Activated CD4-positive, alpha-beta T cell treated with anti-CD3 and anti-CD28 coated beads for 48 hours (primary cell): Measurements from ENCODE around the gene EEFSEC.

ENCODE experiments used
- DNase-seq: peaks from one replicate; pipeline ENCODE4 v3.0.0-alpha.2; 2020

The EEFSEC gene

DNA sequence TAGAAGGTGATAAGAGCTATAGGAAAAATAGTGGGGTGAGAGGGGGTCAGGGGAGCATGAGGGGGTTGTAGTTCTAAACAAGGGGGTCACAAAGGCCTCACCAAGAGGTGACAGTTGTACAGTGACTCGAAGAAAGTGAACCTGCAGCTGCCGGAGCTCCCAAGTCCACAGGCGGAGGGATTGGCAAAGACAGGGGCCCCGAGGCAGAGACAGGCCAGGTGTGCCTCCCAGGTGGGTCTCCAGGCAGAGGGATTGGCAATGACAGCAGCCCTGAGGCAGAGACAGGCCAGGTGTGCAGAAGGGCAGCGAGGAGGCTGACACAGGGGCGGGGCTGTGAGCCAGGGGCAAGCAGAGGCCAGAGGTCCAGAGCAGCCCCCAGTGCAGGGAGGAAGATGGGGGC, 249.7 kb downstream of the EEFSEC start:
- no peak for DNase-seq

DNA sequence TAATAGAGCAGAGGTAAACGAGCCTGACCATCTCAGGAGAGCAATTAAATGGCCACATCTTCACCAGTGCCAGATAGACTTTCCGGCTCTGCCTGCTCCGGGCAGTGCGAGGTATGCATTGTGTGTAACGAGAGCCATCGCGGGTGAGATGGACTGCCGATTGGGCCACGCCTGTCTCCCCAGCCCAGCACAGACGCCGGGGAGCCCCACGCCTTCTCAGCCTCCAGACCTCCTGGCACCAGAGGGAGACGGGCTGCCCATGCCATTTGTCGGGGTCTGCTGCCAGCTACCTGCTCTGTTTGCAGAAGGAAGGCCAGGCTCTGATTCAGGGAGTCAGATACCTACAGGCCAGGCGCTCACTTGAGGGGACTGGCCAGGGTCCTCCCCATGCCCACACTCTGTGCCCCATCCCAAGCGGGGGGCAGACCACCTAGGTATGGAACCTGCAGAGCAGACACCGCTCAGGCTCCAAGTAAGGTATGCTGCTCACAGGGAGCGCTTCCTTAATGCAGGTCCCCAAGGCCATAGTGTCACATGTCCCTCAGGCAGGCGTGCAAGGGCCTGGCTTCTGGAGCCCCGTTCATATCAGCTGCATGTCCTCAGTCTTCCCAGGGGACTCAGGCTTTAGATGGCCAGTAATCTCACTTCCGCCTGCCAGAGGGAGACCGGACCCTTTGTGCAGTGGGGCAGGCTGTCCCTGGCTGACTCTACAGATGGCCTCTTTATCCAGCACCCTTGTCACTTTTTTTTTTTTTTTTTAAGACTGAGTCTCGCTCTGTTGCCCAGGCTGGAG, 251.2 kb downstream of the EEFSEC start:
- DNase-seq = no peak

DNA sequence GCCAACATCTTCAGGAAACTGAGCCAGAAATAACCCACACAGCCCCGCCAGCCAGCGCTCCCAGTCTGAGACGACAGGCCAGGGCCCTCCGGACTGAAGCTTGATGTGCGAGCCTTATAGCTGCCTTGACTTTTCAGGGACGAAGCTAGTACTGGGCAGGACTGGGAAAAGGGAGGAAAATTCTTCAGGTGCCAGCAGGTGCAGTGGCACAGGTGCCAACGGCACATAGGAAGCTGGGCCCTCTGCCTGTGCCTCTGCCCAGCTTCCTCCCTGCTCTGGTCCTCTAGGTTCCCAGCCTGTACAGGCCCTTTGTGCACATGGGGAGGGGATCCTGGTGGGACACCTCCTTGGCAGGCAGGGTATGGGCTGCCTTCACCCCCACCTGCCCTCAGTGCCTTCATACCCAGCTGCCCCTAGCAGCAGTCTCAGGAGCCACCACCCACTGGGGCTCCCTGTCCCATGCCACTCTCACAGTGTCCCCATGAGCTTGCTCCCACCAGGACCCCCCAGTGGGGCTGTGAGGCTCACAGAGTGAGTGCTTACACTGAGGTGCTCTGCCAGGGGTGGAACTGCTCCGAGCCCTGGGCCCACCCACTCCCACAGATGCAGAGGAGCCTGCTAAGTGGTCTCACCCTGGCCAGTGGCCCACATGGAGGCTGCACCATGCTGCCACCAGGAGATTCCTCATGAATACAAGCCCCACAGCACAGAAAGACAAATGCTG, 252.4 kb downstream of the EEFSEC start:
- no peak for DNase-seq

DNA sequence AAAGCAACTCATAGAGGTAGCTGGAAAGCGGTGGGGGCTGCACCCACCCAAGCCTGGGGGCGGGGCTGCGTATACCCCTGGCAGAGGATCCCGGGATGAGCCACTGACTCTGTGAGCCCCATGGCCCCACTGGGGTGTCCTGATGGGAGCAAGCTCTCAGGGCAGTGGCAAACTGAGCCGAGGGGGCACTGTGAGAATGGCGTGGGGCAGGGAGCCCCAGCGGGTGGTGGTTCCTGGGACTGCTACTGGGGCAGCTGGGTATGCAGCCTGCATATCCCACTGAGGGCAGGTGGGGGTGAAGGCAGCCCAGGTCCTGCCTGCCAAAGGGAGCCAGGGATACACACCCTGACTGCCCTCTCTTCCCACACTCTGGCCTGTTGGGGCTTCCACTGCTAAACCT, 254.0 kb downstream of the EEFSEC start:
- no peak for DNase-seq

DNA sequence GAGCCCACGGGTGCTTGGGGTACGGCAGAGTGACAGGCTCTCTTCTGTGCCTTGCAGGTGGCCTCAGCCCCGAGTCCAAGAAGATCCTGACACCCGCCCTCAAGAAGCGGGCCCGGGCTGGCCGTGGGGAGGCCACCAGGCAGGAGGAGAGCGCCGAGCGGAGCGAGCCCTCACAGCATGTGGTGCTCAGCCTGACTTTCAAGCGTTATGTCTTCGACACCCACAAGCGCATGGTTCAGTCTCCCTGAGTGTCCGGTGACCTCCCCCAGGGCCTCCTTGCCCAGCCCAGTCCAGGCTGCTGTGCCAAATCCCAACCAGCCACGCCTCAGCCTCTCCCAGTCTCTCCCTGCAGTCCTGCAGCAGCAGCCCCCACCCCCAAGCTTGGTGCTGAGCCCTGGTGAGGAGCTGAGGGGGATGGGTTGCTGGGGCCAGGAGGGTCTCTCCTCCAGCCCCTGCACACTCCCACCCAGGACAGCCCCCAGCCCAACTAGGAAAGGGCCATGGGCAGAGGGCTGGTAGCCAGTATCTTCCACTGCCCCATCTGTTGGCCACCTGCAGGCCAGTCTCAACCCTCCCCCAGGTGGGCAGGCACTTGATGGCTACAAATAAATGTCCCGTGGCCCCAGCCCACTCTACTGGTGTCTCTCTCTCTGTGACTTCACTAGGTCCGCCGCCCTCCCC, 254.9 kb downstream of the EEFSEC start:
- no peak for DNase-seq

DNA sequence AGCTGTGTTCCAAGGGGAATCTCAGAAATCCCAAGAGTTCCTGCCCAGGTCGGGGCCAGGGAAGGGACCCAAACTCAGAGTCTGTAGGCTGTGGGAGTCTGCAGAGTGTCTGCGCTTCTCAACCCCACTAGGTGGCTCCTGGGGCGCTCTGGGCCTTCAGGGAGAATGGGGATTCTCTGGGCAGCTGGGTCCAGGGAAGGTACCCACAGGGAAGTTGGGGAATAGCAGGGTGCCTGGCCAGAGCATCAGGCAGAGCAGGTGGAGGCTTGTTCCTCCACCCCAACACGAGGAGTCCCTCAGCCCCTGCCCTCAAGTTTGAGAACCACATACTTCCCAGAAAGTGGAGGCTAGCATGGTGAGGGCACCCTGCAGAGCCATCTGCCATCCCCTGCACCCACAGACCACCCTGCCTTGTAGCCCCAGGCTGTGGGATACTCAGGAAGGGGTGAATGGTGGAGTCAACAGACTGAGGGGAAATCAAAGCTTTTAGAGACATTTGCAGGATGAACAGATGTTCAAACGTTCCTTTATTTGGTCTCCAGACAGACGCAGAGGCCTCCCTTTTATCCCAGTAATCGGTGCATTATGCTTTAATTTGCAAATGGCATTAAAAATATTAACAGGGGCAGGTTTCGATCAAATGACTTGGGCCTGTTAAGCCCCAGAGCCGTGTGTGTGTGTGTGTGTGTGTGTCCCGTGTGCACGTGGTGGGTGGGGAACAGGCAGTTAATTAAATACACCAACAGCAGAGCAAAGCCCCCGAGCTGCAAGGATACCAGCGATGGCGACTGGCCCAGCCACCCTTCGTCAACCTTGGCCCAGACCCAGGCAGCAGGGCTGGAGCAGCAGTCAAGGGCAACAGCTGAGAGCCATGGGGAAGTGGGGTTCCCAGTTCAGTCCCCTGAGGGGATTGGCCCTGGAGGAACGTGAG, 255.7 kb downstream of the EEFSEC start:
- DNase-seq = no peak

DNA sequence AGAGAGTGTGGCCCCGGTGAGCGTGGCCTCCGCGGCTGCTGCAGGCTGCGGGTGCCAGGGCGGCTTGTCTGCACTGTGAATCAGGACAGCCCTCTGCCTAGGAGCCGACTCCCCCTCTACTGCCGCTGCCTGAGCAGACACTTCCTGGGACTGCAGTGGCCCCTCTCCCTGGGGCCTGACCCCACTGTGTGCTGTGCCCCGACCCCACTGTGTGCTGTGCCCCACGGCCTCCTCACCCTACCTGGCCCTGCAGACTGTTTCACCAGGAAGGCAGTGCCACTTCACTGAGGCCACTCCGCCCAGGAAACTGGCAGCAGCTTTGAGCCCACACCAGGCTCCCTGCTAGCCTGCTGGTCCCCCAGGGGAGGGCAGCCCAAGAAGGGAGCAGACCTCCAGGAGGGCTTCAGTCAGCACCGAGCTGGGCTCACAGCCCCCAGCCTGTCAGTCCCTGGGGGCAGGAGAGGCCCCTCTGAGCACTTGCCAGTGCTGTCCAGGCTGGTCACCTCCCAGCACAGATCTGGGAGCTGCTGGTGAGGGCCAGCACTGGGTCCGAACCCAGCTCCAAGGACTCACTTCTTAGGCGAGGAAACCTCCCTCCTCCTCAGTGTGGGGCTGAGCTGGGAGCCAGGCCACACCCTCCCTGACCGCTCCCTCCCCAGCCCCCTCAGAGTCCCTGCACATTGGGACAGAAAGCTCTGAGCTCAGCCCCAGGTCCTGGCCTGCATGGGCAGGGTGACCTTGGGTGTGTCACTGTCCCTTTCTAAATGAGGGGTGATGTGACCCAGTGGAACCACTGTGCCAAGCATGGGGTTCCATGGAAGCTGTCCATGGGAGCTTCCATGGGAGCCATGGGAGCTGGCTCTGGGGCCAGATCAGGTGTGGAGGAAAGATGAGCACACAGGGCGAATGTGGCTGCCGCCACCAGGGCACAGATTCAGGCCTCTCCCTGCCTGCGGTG, 256.6 kb downstream of the EEFSEC start:
- DNase-seq = no peak

DNA sequence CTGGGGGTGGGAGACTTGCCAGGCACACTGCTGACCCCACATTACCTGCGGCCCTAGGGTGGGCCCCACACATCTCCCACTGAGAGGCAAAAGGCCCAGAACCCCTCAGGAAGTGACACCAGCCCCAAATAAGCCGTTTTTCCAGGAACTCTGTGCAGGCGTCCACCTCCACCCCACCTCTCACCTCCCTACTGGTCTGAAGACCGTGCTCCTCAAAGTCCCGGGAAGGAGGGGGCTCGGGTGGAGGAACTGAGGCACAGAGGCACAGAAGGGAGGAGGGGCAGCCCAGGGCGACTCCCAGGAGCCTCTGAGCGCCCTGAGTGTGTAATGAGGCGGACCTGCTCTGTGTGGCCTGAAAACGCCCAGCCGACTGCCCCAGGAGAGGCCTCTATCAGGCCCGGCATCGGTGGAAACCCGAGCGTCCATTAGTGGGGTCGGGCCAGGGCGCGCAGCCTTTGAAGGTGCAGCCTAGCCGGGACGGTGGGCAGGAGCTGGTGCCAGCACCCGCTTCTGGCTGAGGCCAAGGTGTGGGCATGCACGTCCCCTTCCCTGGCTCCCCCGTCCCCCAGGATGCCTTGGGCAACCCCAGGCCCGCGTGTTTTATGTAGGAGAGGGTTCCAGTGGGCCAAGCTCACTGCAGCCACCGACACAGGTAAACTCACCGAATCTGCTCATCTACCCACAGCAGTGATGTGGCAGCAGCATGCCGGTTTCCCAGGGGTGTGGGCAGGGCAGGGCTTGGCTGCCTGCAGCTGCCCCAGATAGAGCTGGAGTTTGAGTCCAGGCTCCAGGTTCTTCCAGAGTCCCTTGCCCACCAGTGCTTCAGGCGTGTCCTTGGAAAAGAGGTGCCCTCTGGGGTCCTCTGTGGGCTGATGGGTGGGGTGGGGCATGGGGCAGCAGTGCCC, 257.6 kb downstream of the EEFSEC start:
- DNase-seq = no peak

DNA sequence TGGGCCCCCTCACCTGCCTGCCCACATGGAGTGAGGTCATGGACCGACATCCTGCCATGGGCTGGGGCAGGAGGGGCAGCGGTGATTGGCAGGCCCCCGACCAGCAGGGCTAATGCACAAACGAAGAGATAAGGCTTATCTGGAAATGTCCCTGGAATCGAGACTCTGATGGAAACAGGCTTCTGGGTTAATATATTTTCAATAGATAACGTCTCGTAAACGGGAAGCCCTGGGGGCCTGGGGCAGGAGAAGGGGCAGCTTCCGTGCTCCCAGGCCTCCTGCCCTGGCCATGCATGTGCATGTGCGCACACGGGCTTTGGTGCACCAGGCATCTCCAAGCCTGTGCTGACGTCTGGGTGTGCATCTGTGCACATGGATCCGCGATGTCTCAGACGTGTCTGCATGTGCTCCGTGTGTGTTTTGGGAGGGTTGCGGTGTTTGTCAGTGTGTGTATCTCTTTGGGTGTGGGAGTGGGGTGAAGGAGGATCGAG, 258.3 kb downstream of the EEFSEC start:
- DNase-seq = no peak

DNA sequence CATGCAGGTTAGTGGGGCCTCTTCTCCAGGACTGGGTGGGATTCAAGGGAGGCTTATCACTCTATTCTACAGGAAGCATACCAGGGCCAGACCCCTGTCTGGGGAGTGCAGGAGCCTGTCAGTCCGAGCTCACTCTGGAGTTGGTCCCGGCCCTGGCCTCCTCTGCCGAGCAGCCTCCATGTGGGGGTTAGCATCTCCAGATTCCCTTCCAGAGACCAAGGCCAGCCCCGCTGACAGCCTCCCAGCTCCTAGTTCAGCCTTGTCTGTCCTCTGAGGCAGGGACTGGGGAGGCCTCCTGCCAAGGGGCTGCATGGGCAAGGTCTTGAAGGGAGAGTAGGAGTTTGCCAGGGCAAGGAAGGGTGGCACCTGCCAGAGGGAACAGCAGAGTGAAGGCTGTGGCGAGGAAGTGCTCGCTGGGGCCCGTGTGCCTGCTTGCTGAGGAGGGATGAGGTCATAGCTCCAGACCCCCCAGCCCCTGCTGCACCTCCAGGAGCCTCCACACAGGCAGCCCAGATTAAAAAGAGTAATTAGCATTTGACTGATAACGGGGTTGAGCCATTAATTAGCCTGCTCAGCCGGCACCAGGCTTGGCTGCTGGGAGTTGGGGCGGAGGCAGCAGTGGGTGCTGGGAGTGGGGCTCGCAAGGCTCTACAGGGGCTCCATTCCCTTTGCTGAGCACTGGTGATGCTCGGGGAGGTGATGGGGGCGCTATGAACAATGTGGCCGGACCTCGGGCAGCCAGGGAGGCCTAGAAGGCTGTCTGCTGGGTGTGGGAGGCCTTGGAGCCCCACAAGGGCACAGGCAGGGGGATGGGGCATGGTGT, 259.1 kb downstream of the EEFSEC start:
- no peak for DNase-seq

DNA sequence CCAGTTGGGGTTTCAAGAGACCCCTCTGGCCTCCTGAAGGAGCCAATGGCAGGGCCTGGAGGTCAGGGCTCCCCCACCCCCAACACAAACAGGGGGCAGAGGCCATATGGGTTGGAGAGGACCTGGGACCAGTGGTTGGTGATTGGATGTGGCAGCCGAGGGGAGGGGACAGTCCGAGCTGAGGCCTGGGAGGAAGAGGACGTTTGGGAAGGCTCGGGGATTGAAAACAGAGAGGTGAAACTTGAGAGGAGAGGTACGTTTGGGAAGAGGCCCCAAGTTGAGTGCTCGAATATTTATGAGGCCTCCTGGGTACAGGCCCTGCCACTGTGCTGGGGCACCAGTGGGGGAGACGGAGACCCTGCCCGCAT, 259.7 kb downstream of the EEFSEC start:
- DNase-seq = no peak

DNA sequence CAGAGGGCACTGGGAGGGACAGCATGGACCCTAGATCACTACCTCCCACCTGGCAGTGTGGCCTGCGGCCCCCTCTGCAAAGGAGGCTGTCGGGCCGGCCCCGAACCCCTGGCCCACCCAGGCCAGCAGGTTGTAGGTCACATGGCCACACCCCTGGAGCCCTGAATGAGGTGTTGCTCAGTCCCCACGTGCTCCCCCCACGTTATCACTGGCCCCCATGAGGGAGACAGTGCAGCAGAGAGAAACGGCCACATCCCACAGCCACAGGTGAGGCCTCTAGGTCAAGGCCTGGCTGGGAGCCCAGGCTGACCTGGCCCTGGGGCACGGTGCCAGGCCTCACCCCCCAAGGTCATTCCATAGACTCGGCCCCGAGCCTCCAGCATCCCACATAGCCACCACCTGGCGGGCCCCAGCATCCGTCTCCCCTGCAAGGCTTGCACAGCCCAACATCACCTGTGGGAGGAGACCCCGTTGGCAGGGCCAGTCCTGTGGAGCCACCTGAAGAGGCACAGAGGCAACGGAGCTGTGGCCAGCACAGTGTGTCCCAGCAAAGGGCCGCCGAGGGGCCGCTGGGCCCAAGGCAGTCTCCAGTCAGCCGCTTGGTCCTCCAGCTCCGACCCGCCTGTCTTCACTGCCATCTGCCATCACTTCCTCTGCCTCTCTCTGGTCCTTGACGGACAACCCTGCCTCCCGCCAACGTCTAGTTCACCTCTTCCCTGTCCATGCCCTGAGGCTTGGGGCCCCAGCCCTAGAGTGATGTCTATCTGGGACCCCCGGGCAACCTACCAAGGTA, 260.3 kb downstream of the EEFSEC start:
- DNase-seq = no peak

DNA sequence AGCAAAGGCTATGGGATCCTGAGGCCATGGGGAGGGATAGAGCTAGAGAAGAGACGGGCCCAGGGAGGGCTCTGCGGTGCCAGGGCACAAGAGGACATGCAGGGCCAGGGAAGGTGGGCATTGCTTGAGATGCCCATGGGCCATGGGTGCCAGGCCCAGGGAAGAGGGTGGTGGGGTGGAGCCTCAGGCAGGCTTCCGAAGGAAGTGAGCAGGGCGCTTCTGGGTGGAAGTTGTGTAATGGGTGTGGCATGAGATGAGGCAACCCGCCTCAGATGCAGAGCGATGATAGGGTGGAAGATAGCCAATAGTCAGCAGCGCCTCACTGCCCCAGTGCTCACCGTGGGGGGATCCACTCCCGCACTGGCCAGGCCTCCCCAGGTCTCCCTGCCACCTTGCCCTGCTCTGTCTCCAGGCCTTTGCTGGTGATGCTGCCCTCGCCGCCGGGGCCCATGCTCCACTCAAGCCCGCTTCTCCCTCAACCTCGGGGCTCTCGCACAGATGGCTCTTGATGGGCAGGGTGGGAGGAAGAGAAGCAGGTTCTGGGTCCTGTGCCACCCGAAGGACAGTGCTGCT, 262.0 kb downstream of the EEFSEC start:
- DNase-seq = no peak

DNA sequence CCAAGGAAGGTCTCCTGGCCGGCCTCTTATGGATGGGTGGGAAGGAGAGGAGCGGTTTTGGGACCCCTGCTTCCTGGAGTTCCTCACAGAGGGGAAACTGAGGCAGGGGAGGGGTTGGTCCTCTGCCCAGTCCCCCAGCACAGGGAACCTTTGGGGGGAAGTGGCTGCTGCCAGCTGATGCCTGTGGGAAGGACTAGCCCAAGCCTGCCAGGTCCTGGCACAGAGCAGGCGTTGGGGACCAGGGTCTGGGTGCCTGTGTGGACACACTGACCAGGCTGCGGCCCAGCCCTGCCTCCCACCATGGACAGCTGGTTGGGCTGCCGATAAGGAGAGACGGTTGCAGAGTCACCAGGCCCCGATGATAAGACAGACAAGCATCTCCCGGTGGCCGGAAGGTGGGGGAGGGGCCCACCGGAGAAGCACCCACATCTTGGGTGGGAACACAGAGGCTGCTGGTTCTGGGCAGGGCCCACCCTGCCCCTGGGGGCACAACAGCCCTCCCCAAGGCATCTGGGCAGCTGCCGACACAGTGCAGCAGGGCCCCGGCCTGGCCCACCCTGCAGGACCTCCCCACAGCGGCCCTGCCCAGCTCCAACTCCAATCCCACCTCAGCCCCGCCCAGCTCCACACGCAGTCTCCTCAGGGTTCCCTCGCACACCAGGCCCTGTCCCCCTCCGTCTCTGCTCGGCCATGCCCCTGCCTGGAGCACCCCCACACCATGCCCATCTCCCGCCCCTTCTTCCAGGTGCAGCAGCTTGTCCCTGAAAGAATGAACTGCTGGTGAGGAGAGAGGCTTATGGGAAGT, 262.7 kb downstream of the EEFSEC start:
- no peak for DNase-seq

DNA sequence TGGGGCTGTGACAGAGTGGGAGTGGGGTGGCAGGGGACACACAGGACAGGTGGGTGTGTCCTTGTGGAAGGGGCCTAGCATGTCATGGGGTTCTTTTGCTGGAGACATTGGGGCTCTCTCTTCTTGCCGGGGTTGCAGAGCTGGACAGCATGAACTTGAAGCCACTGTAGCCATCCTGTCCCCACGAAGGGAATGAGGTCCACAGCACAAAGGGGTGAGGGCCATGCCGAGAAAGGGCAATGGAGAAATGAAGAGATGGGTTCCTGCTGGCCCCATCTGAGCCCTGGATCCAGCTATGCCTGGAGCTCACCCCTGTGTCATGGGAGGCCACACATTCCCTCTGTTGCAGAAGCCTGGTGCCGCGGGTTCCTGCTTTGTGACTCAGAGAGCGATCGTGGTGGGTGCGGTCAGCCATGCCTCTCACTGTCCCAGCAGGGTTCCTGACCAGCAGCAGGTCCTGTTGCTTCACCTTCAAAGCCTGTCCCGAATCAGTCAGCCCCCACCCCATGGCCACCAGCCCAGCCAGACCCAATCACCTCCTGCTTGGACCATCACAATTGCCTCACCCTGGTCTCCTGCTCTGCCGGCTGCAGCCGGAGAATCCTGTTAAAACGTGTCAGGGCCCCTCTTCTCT, 263.4 kb downstream of the EEFSEC start:
- no peak for DNase-seq

DNA sequence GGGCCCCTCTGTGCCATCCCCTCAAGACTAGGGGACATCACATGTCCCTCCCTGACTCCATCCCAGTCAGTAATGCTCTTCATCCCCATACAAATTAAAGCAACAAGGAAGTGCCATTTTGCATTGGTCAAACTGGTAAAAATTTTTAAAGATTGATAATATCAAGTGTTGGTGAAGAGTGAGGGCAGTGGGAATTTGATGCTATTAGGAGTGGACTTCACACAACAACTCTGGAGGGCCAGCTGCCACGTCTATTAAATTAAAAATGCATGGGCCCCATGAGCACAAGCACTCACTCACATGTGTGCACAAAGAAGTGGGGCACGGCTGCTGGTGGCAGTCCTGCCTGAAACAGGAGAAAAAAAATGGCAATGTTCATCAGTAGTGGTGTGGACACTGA, 265.6 kb downstream of the EEFSEC start:
- DNase-seq = no peak

DNA sequence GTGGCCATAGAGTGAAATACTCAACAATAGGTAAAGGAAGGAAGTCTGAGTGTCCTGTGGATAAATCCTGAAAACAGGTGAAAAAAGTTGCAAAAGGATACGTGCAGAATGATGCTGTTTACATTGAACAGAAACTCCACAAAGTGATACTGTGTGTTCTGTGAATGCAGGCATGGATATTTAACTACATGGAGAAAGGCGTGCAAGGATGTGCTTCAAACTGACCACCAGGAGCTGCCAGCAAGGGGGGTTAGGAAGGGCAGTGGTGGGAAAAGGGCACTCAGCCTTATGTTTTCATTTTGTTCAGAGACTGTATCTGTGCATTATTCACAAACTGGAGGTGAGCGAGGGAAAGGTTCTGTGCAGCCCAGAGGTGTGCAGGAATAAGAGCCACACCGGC, 266.0 kb downstream of the EEFSEC start:
- no peak for DNase-seq
